Activated T-helper 1 cell treated with Interleukin-2 at 50 U/mL for 16 hours (primary cell): ENCODE results near the gene GRIFIN.

Source experiments
- DNase-seq: peaks from one replicate; pipeline ENCODE4 v3.0.0-alpha.2; 2020; ENCODE audit warnings: low read depth

Gene GRIFIN

DNA sequence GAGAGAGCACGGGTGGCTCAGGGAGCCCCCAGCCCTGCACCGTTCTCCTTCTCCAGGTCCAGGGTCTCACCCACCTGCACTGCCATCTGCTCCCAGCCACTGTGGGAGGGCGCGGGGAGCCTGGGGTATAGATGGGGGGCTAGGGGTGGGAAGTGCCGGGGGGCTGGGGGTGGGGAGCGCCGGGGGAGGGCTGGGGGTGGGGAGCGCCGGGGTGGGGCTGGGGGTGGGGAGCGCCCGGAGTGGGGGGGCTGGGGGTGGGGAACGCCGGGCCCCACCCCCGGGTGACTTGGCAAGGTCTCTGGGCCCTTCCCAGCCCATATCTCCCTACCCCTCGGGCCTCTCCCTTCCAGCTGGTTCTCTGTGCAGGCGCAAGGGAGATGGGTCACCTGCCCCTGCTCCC lies at the start of gene GRIFIN:
GRIFIN (minus strand) TSS at position 101 of the 400 bp plus-strand sequence; CDS start at position 86, 15 bp downstream.
- no peak for DNase-seq

- DNase-seq, result no peak
Observed at GRCh38 chr7:2524808-2525657, 48.8 kb upstream of the GRIFIN start.

- no peak for DNase-seq
Observed at GRCh38 chr7:2523941-2524807, 48.0 kb upstream of the GRIFIN start.

GRCh38 chr7:2523461-2523936 lies 47.3 kb upstream of the GRIFIN start:
- DNase-seq, result no peak

DNA sequence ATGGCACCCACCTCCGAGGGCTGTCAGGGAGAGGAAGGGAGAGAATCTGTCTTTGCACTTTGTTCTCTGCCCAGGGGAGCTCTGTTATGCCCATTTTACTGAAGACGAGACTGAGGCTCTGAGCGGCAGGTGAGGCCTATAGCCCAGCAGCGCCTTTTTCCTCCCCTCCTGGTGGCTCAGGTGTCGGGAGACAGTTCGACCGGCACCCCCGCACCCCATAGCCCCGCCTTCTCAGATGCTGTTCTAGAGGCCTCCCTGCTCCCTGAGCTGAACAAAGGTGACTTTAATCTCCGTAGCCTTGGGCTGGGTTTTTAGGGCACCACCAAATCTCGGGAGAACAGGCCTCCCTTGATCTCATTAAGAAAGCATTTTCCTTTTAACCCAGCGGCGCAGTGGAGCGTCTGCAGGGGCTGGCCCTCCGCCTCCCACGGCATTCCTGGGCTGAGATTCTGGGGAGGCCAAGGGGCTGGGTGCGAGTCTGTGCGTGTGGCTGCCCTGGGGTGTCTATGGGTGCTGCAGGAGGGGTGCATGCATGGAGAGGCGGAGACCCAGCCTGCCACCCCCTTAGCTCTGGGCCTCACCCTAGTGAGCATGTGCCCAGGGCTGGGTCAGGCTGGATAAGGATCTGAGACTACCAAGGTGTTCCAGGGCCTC lies 46.7 kb upstream of the GRIFIN start:
- no peak for DNase-seq

GRCh38 chr7:2521952-2522591 lies 45.9 kb upstream of the GRIFIN start:
- DNase-seq, result peak; percentile 48

GRCh38 chr7:2521341-2521745 lies 45.1 kb upstream of the GRIFIN start:
- no peak for DNase-seq

GRCh38 chr7:2520761-2521290 lies 44.6 kb upstream of the GRIFIN start:
- DNase-seq, result no peak

DNA sequence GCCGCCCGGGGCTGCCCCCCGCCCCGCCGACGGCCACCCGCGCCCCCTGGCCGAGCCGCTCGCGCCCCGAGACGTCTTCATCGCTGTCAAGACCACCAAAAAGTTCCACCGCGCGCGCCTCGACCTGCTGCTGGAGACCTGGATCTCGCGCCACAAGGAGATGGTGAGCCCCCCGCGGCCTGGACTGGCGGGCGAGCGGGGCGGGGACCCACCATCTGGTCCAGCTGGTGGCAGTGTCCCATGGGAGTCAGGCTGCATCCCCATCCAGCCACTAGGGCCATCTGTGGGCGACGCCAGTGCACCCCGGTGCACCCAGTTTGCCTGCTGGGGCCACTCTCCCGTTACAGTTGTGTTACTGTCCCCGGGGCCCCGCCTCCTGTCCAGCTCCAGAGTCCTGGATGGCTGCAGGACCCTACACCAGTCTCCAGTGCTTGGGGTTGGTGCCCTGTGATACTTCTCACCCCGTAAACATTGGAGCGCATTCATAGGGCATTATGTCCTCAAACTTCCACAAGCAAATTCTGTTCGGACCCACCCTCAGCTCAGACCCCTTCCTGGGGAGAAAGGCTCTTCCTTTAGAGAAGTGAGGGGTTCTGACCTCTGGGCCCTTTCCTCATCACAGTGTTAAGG lies 44.0 kb upstream of the GRIFIN start:
- DNase-seq, result no peak

- peak; percentile 79 for DNase-seq
Observed at GRCh38 chr7:2519119-2519930, 43.1 kb upstream of the GRIFIN start, which contains the start of gene LFNG. Gene LFNG, plus strand, starts transcription at chr7:2519774. Its CDS starts 88 bp downstream, at chr7:2519862.

DNA sequence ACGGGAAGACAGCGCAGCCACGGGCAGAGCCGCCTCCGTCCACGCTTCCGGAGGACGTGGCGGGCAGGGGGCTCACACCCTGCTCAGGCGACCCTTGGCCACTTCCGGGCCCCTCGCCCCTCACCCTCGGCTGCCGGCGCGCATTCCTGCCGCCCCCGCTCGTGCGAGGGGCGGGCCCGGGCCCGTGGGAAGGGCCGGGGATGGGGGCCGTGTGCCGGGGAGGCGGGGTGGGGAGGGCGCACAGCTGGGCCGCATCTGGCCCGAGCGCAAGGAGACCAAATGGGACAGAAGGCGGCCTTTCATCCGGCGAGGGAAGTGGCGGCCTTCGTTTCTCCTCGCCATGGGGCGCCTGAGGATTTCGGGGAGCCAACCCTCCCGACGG lies 42.5 kb upstream of the GRIFIN start:
- no peak for DNase-seq

DNA sequence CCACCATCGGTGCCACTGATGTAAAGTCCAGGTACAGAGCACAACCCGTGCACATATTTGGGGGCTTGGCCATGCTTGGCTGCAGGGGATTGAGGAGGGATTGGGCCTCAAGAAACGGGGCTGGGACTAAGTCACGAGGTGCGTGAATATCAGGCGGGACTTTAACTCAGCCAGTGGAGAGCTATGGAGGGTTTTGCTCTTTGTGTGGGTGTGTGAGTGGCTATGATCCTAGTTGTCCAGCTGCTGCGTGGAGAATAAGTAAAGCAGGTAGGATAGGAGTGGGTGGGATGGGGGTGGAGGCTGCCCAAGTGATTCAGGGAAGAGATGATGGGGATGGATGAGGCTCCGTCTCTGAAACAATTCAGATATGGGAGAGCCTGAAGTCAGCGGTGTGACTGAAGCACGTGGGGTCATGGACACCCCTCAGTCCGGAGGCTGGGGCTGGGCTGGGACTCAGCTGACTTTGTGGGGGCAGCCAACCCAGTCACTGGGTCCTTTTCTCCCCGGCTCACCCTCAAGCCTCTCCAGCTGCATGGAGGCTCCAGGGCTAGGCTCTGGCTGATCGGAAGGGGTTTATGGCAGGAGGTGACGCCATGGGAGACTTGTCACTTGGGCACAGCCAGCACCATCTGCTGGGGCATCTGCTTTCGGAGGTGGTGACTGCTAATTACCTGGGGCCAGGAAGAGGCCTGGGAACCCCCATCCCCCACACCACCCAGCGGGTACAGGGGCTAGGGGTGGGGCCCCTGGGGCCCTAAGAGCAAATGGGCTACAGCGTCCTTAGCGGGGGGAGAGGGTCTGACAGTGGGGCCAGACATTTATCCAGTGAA lies 41.7 kb upstream of the GRIFIN start:
- no peak for DNase-seq

DNA sequence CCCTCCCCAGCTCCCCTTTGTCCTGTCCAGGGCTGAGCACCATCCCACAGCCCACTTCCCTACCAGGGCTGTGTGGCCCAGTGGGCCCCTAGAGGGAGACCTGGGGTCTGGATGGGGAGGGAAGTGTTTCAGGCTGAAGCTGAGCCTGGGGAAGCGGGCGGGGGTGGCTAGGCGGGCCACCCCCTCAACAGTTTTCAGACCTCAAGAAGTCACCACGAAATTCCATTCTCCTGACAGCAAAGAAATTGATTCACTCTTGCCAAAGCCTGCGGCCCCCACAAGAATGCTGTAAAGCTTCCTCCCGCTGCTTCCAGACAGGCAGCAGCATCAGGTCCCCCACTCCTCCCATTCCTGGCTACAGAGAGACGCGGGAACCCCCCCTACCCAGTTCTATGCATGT lies 40.8 kb upstream of the GRIFIN start:
- DNase-seq, result no peak

DNA sequence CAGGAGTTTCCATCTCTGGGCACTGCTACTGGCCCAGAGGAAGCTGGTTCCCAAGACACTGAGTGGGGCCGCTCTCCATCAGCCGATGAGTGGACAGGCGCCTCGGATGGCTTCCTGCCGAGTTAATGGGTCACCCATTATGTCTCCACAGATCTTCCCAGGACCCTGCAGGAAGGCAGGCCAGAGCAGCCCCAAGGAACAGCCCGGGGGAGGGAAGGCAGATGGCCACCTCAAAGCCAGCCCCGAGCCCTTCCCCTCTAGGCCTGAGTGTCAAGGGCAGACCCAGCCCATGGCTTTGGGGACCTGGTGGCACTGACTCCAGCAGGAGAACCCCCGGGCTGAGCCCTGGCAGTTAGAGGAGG lies 40.0 kb upstream of the GRIFIN start:
- DNase-seq, result no peak

DNA sequence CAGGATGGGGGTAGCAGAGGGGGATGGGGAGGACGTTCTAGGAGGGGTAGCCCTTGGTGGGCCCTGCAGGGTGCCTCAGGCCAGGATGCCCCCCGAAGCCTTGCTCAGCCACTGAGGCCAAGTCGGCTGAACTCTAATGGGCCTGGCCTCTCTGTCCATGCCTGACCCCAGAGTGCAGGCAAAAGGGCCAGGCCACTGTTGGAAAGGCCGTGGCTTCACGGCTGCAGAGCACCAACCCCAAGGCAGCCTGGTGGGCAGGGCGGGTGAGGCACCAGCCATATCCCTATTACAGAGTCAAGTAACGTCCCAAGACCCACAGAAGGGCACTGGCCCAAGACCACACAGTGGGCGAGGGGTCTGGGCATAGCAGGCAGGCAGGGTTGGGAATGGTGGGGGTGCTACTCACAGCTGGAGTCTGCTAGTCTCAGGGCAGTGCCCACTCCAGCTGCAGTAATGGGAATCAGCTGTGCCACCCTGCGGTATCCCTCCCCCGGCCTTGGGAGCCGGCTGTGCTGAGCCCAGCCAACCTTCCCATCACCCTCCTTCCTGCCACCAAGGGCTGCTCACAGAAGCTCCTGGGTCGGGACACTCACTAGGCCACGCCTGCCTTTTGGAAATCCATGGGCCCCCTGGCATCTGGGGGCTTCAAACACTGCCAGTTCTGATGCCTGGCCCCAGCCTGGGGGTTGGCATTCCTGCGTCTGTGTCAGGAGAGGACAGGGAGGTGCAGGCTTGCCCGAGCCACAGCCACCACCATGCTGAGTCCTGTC lies 39.4 kb upstream of the GRIFIN start:
- no peak for DNase-seq

DNA sequence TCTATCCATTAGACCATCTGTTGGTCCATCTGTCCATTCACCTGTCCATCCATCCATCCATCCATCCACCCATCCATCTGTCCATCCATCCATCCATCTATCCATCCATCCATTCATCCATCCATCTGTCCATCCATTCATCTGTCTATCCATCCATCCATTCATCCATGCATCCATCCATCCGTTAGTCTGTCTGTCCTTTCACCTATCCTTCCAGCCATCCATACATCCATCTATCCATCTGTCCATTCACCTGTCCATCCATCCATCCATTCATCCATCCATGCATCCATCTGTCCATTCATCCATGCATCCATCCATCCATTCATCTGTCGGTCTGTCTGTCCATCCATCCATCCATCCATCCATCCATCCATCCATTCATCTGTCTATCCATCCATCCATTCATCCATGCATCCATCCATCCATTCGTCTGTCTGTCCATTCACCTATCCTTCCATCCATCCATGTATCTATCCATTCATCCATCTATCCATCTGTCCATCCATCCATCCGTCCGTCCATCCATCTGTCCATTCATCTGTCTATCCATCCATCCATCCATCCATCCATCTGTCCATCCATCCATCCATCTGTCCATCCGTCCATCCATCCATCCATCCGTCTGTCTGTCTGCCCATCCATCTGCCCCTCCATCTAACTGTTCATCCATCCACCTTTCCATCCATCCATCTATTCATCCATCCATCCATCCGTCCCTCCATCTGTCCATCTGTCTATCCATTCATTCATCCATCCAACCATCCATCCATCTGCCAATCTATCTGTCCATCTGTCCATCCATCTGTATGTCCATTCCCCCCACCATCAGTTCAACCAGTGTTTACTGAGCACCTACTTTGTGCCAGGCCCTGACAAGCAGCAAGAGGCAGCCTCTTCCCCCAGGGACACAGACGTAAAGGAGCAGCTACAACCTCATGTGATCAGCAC lies 38.5 kb upstream of the GRIFIN start:
- DNase-seq, result no peak

DNA sequence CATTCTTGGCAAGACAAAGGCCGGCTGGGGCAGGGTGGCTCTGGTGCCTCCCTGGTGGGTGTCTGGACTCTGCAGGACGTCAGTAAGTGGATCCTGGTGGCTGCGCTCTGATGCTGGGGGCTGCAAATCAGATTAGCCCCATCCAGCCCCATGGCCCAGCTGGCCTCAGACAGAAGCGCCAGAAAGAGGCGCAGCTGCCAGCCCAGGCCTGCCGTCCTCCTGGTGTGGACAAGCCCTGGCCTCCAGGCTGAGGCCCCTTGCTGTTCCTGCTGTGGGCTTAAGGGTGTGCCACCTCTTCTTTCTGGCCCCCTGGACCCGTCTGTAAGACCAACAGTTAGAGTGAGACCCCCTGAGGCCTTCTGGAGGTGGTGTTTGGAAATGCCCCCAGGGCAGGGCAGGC lies 37.5 kb upstream of the GRIFIN start:
- no peak for DNase-seq
